ENCODE measurements around the gene MAG. TPM values are rescaled to one million over a fixed set of nuclear protein-coding genes. Genes with fewer than 3 reads are reported as not detected.

MAG gene
- polyA plus RNA-seq, 4 donors, result 0.07 TPM; not detected in 3

GRCh38 chr19:35292421-35293362 is 731 bp downstream of the MAG start:
- Histone ChIP-seq H3K27me3 (ENCODE audit: control insufficient read depth in 3 of 3, insufficient read depth in 3 of 3, low read length in 3 of 3) (no peaks in the 10 kb centered on the region), H3K4me1 (ENCODE audit: control insufficient read depth in 3 of 3, insufficient read depth in 2 of 3, low read depth in 1 of 3, low read length in 2 of 3) (no peaks in the 10 kb centered on the region), H3K27ac (ENCODE audit: low read depth in 1 of 3, low read length in 2 of 3) (no peak overlapping the region), H3K4me3 (ENCODE audit: low read depth in 1 of 3, low read length in 3 of 3) (no peak overlapping the region), H3K9me3 (ENCODE audit: control insufficient read depth in 2 of 2, insufficient read depth in 1 of 2, low read depth in 1 of 2, low read length in 1 of 2) (no peaks in the 10 kb centered on the region), H3K36me3 (ENCODE audit: control insufficient read depth in 3 of 3, insufficient read depth in 2 of 3, low read depth in 1 of 3, low read length in 3 of 3) (no peaks in the 10 kb centered on the region)
- DNase-seq (no peak), FAIRE-seq (no peak)
- 75 to 86% (median 80%) methylated on average over 23 of the region's 23 CpGs for WGBS, 3 donors

DNA sequence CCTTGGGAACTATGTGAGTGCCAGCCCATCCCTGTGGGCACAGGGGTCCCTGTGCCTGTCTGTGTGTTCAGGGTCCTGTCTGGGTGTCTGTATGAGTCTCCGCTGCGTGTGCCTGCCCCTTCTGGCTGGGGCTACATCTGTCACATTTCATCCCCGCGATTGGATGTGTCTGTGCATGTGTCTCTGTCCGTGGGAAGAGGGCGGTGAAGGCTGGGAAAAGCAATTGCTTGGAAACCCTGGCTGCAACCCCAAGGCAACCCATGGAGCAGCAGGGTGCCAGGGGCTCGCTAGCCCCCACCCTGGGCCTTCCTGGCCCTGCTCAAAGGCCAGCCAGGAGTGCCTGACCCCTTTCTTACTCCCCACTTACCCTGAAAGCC is 1.4 kb downstream of the MAG start:
- H3K27ac ChIP-seq (ENCODE audit: low read depth in 1 of 3, low read length in 2 of 3), result no peak overlapping the region
- H3K27me3 ChIP-seq (ENCODE audit: control insufficient read depth in 3 of 3, insufficient read depth in 3 of 3, low read length in 3 of 3), result no peaks in the 10 kb centered on the region
- no peaks in the 10 kb centered on the region for H3K36me3 ChIP-seq (ENCODE audit: control insufficient read depth in 3 of 3, insufficient read depth in 2 of 3, low read depth in 1 of 3, low read length in 3 of 3)
- no peak overlapping the region for H3K4me3 ChIP-seq (ENCODE audit: low read depth in 1 of 3, low read length in 3 of 3)
- FAIRE-seq (no peak), DNase-seq (no peak)
- H3K4me1 ChIP-seq (ENCODE audit: control insufficient read depth in 3 of 3, insufficient read depth in 2 of 3, low read depth in 1 of 3, low read length in 2 of 3), result no peaks in the 10 kb centered on the region
- no peaks in the 10 kb centered on the region for H3K9me3 ChIP-seq (ENCODE audit: control insufficient read depth in 2 of 2, insufficient read depth in 1 of 2, low read depth in 1 of 2, low read length in 1 of 2)
- 49 to 74% (median 67%) methylated on average over 7 of the region's 7 CpGs for WGBS, 3 donors

DNA sequence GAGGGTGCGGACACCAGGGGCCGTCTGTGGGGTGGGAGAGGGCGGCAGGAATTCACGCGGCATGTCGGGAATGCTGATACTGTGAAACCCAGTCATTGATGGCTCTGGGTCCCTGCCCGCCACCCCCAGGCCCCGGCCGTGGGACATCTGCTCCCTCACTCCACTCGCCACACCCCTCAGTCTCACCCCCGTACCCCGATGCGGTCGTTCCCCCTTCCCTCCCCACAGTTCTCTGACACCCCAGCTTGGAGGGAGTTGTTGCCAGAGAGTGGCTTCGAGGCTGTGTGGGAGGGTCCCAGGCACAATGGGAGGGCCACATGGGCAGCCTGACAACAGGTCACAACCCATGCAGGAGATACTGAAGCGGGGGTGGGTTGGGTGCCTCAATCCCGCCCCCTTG is 1.8 kb downstream of the MAG start:
- WGBS, 3 donors, result 55 to 67% (median 65%) methylated on average over 16 to 17 of the region's 17 CpGs

DNA sequence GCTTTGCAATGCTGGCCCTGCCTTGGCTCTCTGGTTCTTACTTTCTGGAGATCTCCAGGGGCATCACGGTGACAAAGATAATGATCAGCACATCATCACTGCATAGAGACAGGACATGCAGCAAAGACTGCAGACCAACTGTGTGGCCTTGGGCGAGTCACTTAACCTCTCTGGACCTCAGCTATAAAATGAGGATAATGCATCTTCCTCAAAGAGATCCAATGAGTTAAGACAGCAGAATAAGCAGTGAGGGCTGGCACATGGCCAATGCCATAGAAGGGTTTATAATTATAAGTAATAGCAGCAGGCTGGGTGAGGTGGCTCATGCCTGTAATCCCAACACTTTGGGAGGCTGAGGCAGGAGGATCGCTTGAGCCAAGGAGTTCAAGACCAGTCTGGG is 2.4 kb downstream of the MAG start:
- Histone ChIP-seq H3K27ac (ENCODE audit: low read depth in 1 of 3, low read length in 2 of 3) (no peak overlapping the region), H3K4me3 (ENCODE audit: low read depth in 1 of 3, low read length in 3 of 3) (no peak overlapping the region), H3K9me3 (ENCODE audit: control insufficient read depth in 2 of 2, insufficient read depth in 1 of 2, low read depth in 1 of 2, low read length in 1 of 2) (no peaks in the 10 kb centered on the region), H3K36me3 (ENCODE audit: control insufficient read depth in 3 of 3, insufficient read depth in 2 of 3, low read depth in 1 of 3, low read length in 3 of 3) (no peaks in the 10 kb centered on the region), H3K4me1 (ENCODE audit: control insufficient read depth in 3 of 3, insufficient read depth in 2 of 3, low read depth in 1 of 3, low read length in 2 of 3) (no peaks in the 10 kb centered on the region), H3K27me3 (ENCODE audit: control insufficient read depth in 3 of 3, insufficient read depth in 3 of 3, low read length in 3 of 3) (no peaks in the 10 kb centered on the region)
- 58 to 61% (median 61%) methylated on average over 3 of the region's 3 CpGs for WGBS, 3 donors
- DNase-seq, result no peak
- no peak for FAIRE-seq

More for the DNA sequence above, 1.8 kb downstream of the MAG start:
- Histone ChIP-seq H3K27ac (ENCODE audit: low read depth in 1 of 3, low read length in 2 of 3) (no peak overlapping the region), H3K27me3 (ENCODE audit: control insufficient read depth in 3 of 3, insufficient read depth in 3 of 3, low read length in 3 of 3) (no peaks in the 10 kb centered on the region), H3K4me1 (ENCODE audit: control insufficient read depth in 3 of 3, insufficient read depth in 2 of 3, low read depth in 1 of 3, low read length in 2 of 3) (no peaks in the 10 kb centered on the region), H3K36me3 (ENCODE audit: control insufficient read depth in 3 of 3, insufficient read depth in 2 of 3, low read depth in 1 of 3, low read length in 3 of 3) (no peaks in the 10 kb centered on the region), H3K4me3 (ENCODE audit: low read depth in 1 of 3, low read length in 3 of 3) (no peak overlapping the region), H3K9me3 (ENCODE audit: control insufficient read depth in 2 of 2, insufficient read depth in 1 of 2, low read depth in 1 of 2, low read length in 1 of 2) (no peaks in the 10 kb centered on the region)
- FAIRE-seq (no peak), DNase-seq (no peak)

DNA sequence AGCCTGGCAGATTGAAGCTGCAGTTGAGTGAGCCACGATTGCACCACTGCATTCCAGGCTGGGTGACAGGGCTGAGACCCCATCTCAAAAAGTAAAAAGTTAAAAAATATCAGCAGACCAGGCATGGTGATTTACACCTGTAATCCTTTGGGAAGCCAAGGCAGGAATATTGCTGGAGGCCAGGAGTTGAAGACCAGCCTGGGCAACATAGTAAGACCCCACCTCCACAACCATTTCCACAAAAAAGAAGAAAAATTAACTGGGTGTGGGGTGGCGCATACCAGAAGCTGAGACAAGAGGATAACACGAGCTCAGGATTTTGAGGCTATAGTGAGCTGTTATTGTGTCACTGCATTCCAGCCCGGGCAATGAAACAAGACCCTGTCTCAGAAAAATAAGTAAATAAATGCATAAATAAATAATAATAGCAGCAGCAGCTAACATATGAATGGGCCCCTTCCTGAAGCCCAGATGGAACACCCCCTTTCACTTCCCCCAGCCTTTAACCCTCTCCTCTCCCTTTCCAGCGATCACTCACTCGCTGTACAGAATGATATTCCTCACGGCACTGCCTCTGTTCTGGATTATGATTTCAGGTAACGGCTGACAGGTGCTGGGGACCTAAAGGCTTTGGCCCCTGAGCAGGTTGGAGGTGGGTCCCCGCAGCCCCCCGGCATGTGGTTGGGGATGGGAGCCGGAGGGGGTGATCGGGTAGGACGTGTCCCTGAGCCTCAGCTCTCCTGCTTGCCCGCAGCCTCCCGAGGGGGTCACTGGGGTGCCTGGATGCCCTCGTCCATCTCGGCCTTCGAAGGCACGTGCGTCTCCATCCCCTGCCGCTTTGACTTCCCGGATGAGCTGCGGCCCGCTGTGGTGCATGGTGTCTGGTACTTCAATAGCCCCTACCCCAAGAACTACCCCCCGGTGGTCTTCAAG is 3.2 kb downstream of the MAG start:
- FAIRE-seq, result no peak
- Histone ChIP-seq H3K4me1 (ENCODE audit: control insufficient read depth in 3 of 3, insufficient read depth in 2 of 3, low read depth in 1 of 3, low read length in 2 of 3) (no peaks in the 10 kb centered on the region), H3K9me3 (ENCODE audit: control insufficient read depth in 2 of 2, insufficient read depth in 1 of 2, low read depth in 1 of 2, low read length in 1 of 2) (no peaks in the 10 kb centered on the region), H3K27ac (ENCODE audit: low read depth in 1 of 3, low read length in 2 of 3) (no peak overlapping the region), H3K36me3 (ENCODE audit: control insufficient read depth in 3 of 3, insufficient read depth in 2 of 3, low read depth in 1 of 3, low read length in 3 of 3) (no peaks in the 10 kb centered on the region), H3K4me3 (ENCODE audit: low read depth in 1 of 3, low read length in 3 of 3) (no peak overlapping the region), H3K27me3 (ENCODE audit: control insufficient read depth in 3 of 3, insufficient read depth in 3 of 3, low read length in 3 of 3) (peaks cover 0 to 2% (median 0%) of the 10 kb centered on the region in 3 donors)
- whole genome bisulfite sequencing, 3 donors, result 55 to 70% (median 69%) methylated on average over 24 to 25 of the region's 25 CpGs
- no peak for DNase-seq

- Histone ChIP-seq H3K4me1 (ENCODE audit: control insufficient read depth in 3 of 3, insufficient read depth in 2 of 3, low read depth in 1 of 3, low read length in 2 of 3) (no peaks in the 10 kb centered on the region), H3K9me3 (ENCODE audit: control insufficient read depth in 2 of 2, insufficient read depth in 1 of 2, low read depth in 1 of 2, low read length in 1 of 2) (no peaks in the 10 kb centered on the region), H3K27me3 (ENCODE audit: control insufficient read depth in 3 of 3, insufficient read depth in 3 of 3, low read length in 3 of 3) (peaks cover 0 to 3% (median 0%) of the 10 kb centered on the region in 3 donors), H3K27ac (ENCODE audit: low read depth in 1 of 3, low read length in 2 of 3) (no peak overlapping the region), H3K4me3 (ENCODE audit: low read depth in 1 of 3, low read length in 3 of 3) (no peak overlapping the region), H3K36me3 (ENCODE audit: control insufficient read depth in 3 of 3, insufficient read depth in 2 of 3, low read depth in 1 of 3, low read length in 3 of 3) (no peaks in the 10 kb centered on the region)
- DNase-seq, result no peak
- WGBS, 3 donors, result 41 to 52% (median 43%) methylated on average over 24 of the region's 24 CpGs
- no peak for FAIRE-seq
Measured at GRCh38 chr19:35295792-35296462, 4.0 kb downstream of the MAG start.

- 81 to 90% (median 88%) methylated on average over 7 of the region's 7 CpGs for WGBS, 3 donors
- H3K27me3 ChIP-seq (ENCODE audit: control insufficient read depth in 3 of 3, insufficient read depth in 3 of 3, low read length in 3 of 3), result peaks cover 0 to 3% (median 0%) of the 10 kb centered on the region in 3 donors
- no peak for FAIRE-seq
Measured at GRCh38 chr19:35296644-35297514, 4.9 kb downstream of the MAG start.

More at GRCh38 chr19:35296644-35297514, 4.9 kb downstream of the MAG start:
- no peak for DNase-seq
- Histone ChIP-seq H3K27ac (ENCODE audit: low read depth in 1 of 3, low read length in 2 of 3) (no peak overlapping the region), H3K9me3 (ENCODE audit: control insufficient read depth in 2 of 2, insufficient read depth in 1 of 2, low read depth in 1 of 2, low read length in 1 of 2) (no peaks in the 10 kb centered on the region), H3K4me3 (ENCODE audit: low read depth in 1 of 3, low read length in 3 of 3) (no peak overlapping the region), H3K36me3 (ENCODE audit: control insufficient read depth in 3 of 3, insufficient read depth in 2 of 3, low read depth in 1 of 3, low read length in 3 of 3) (no peaks in the 10 kb centered on the region), H3K4me1 (ENCODE audit: control insufficient read depth in 3 of 3, insufficient read depth in 2 of 3, low read depth in 1 of 3, low read length in 2 of 3) (no peaks in the 10 kb centered on the region)
